HEK293 (cell line): ENCODE results near the gene CYP1B1.

Experiments used
- WT1 ChIP-seq: fragments of 450-650 bp; formaldehyde crosslinking; IDR thresholded peaks from 2 replicates; pipeline ENCODE4 v1.5.1; 2016; ENCODE audit warnings: missing biosample characterization, missing genetic modification characterization
- YY1 ChIP-seq: fragments of 450-650 bp; formaldehyde crosslinking; IDR thresholded peaks from 2 replicates; pipeline ENCODE4 v1.5.1; 2018; ENCODE audit warnings: missing biosample characterization, missing genetic modification characterization
- ZBTB1 ChIP-seq: fragments of 450-650 bp; formaldehyde crosslinking; IDR thresholded peaks from 2 replicates; pipeline ENCODE4 v1.5.1; 2016; ENCODE audit warnings: missing biosample characterization, missing genetic modification characterization
- ZBTB20 ChIP-seq: fragments of 450-650 bp; formaldehyde crosslinking; IDR thresholded peaks from 2 replicates; pipeline ENCODE4 v1.5.1; 2016; ENCODE audit warnings: missing biosample characterization, missing genetic modification characterization
- ZNF112 ChIP-seq: fragments of 450-650 bp; formaldehyde crosslinking; IDR thresholded peaks from 2 replicates; pipeline ENCODE4 v1.5.0; 2017; ENCODE audit warnings: missing biosample characterization, missing genetic modification characterization
- ZNF174 ChIP-seq: fragments of 450-650 bp; formaldehyde crosslinking; IDR thresholded peaks from 2 replicates; pipeline ENCODE4 v1.5.0; 2017; ENCODE audit warnings: missing biosample characterization, mild to moderate bottlenecking, missing genetic modification characterization
- ZNF184 ChIP-seq: fragments of 450-650 bp; IDR thresholded peaks from 2 replicates; pipeline ENCODE4 v1.5.1; 2018; ENCODE audit warnings: missing biosample characterization, mild to moderate bottlenecking, missing genetic modification characterization
- ZNF23 ChIP-seq: fragments of 450-650 bp; formaldehyde crosslinking; IDR thresholded peaks from 2 replicates; pipeline ENCODE4 v1.5.1; 2016; ENCODE audit warnings: missing biosample characterization, missing genetic modification characterization, borderline replicate concordance
- ZNF239 ChIP-seq: fragments of 450-650 bp; formaldehyde crosslinking; IDR thresholded peaks from 2 replicates; pipeline ENCODE4 v1.5.1; 2016; ENCODE audit warnings: missing biosample characterization, missing genetic modification characterization
- ZNF248 ChIP-seq: fragments of 450-650 bp; formaldehyde crosslinking; IDR thresholded peaks from 2 replicates; pipeline ENCODE4 v1.5.1; 2017; ENCODE audit warnings: missing biosample characterization, missing genetic modification characterization
- ZNF266 ChIP-seq: fragments of 450-650 bp; formaldehyde crosslinking; IDR thresholded peaks from 2 replicates; pipeline ENCODE4 v1.5.1; 2016; ENCODE audit warnings: missing biosample characterization, missing genetic modification characterization, low read depth
- ZNF341 ChIP-seq: fragments of 450-650 bp; formaldehyde crosslinking; IDR thresholded peaks from 2 replicates; pipeline ENCODE4; 2016; ENCODE audit warnings: low read depth, missing biosample characterization, missing genetic modification characterization
- ZNF350 ChIP-seq: fragments of 450-650 bp; formaldehyde crosslinking; IDR thresholded peaks from 2 replicates; pipeline ENCODE4 v1.5.0; 2017; ENCODE audit warnings: missing biosample characterization, mild to moderate bottlenecking, missing genetic modification characterization
- ZNF404 ChIP-seq: fragments of 450-650 bp; formaldehyde crosslinking; IDR thresholded peaks from 2 replicates; pipeline ENCODE4 v1.5.1; 2017; ENCODE audit warnings: missing biosample characterization, missing genetic modification characterization
- ZNF555 ChIP-seq: fragments of 450-650 bp; formaldehyde crosslinking; conservative IDR thresholded peaks from 2 replicates; pipeline ENCODE4 v1.5.1; 2017; ENCODE audit warnings: missing biosample characterization, mild to moderate bottlenecking, missing genetic modification characterization, inconsistent platforms
- ZNF600 ChIP-seq: fragments of 450-650 bp; formaldehyde crosslinking; IDR thresholded peaks from 2 replicates; pipeline ENCODE4 v1.5.1; 2016; ENCODE audit warnings: missing biosample characterization, missing genetic modification characterization
- ZNF624 ChIP-seq: fragments of 450-650 bp; formaldehyde crosslinking; IDR thresholded peaks from 2 replicates; pipeline ENCODE4 v1.5.1; 2017; ENCODE audit warnings: missing biosample characterization, missing genetic modification characterization
- ZNF747 ChIP-seq: fragments of 450-650 bp; formaldehyde crosslinking; IDR thresholded peaks from 2 replicates; pipeline ENCODE4 v1.5.1; 2016; ENCODE audit warnings: missing biosample characterization, missing genetic modification characterization
- ZNF768 ChIP-seq: fragments of 450-650 bp; formaldehyde crosslinking; IDR thresholded peaks from 2 replicates; pipeline ENCODE4 v1.5.1; 2018; ENCODE audit warnings: missing biosample characterization, mild to moderate bottlenecking, missing genetic modification characterization
- ZSCAN23 ChIP-seq: fragments of 450-650 bp; formaldehyde crosslinking; IDR thresholded peaks from 2 replicates; pipeline ENCODE4 v1.5.1; 2016; ENCODE audit warnings: missing biosample characterization, missing genetic modification characterization
- ZSCAN30 ChIP-seq: fragments of 450-650 bp; IDR thresholded peaks from 2 replicates; pipeline ENCODE4 v1.5.1; 2018; ENCODE audit warnings: missing biosample characterization, mild to moderate bottlenecking, missing genetic modification characterization, moderate library complexity
- TF ChIP-seq, protein P1 (sequence below): fragments of 450-650 bp; formaldehyde crosslinking; IDR thresholded peaks from 2 replicates; pipeline ENCODE4 v1.5.1; 2017; ENCODE audit warnings: missing biosample characterization, missing genetic modification characterization
- TF ChIP-seq, protein P2 (sequence below): fragments of 450-650 bp; formaldehyde crosslinking; IDR thresholded peaks from 2 replicates; pipeline ENCODE4 v1.5.1; 2016; ENCODE audit warnings: missing biosample characterization, missing genetic modification characterization, low read depth
- TF ChIP-seq, protein P3 (sequence below): fragments of 450-650 bp; formaldehyde crosslinking; IDR thresholded peaks from 2 replicates; pipeline ENCODE4 v1.5.1; 2016; ENCODE audit warnings: missing biosample characterization, missing genetic modification characterization
- TF ChIP-seq, protein P4 (sequence below): fragments of 450-650 bp; formaldehyde crosslinking; IDR thresholded peaks from 2 replicates; pipeline ENCODE4 v1.5.1; 2016; ENCODE audit warnings: missing biosample characterization, missing genetic modification characterization
- TF ChIP-seq, protein P5 (sequence below): fragments of 450-650 bp; formaldehyde crosslinking; IDR thresholded peaks from 2 replicates; pipeline ENCODE4 v1.5.1; 2016; ENCODE audit warnings: missing biosample characterization, missing genetic modification characterization
- TF ChIP-seq, protein P6 (sequence below): fragments of 450-650 bp; IDR thresholded peaks from 2 replicates; pipeline ENCODE4 v1.5.1; 2018; ENCODE audit warnings: missing biosample characterization, missing genetic modification characterization
- TF ChIP-seq, protein P7 (sequence below): fragments of 450-650 bp; formaldehyde crosslinking; IDR thresholded peaks from 2 replicates; pipeline ENCODE4 v1.5.1; 2016; ENCODE audit warnings: missing biosample characterization, missing genetic modification characterization

CYP1B1 gene

DNA sequence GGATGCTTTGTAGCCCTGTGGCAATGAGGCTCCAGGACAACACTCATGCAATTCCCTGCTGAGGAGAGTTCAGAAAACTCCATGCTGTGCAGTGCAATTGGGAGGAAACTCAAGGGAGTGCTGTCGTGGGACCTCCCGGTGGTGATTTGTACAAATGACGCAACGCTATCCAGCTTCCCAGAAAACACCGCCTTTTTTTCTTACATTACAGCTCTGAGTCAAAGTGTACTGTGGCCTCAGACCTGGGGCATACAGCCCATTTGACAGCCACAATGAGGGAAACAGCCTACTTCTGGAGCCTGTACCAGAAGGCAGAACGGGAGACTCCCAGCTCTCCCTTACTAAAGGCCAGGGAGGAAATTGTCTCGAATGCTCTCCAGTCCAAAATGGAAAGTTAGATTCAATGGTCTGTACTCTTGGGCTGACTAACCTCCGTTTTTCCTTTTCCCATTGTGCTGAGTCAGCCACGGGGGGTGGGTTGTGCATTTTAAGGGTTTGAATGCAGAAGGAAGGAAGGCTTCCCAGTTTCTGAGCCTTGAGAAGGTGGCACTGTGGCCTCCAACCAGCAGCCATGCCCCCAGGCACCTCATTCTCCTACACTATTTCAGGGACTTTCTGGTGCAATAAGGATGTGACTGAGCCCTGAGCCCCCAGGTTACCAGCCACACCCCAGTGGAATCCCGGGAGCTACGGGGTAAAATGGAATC, 16.4 kb upstream of the CYP1B1 start (continued):
- TF ChIP-seq ZNF341 (tag by site-specific recombination) (no peak), ZBTB1 (tag by site-specific recombination) (no peak), ZNF266 (tag by site-specific recombination) (no peak), ZSCAN30 (tag by site-specific recombination) (peak; percentile 71; the same call in 1 of the 2 replicates), ZNF174 (no peak), ZNF350 (tag by site-specific recombination) (no peak), ZNF747 (tag by site-specific recombination) (no peak), ZNF768 (tag by site-specific recombination) (no peak), ZNF23 (no peak), ZNF112 (tag by site-specific recombination) (no peak), ZBTB20 (tag by site-specific recombination) (no peak), ZNF248 (tag by site-specific recombination) (no peak), ZNF404 (no peak), WT1 (tag by site-specific recombination) (peak; percentile 91), ZSCAN23 (tag by site-specific recombination) (no peak), ZNF555 (tag by site-specific recombination) (no peak), ZNF184 (no peak), ZNF600 (peak; percentile 36; the same call in 1 of the 2 replicates), ZNF624 (no peak), ZNF239 (no peak), YY1 (tag by site-specific recombination) (no peak)
- TF ChIP-seq, protein P1, sequence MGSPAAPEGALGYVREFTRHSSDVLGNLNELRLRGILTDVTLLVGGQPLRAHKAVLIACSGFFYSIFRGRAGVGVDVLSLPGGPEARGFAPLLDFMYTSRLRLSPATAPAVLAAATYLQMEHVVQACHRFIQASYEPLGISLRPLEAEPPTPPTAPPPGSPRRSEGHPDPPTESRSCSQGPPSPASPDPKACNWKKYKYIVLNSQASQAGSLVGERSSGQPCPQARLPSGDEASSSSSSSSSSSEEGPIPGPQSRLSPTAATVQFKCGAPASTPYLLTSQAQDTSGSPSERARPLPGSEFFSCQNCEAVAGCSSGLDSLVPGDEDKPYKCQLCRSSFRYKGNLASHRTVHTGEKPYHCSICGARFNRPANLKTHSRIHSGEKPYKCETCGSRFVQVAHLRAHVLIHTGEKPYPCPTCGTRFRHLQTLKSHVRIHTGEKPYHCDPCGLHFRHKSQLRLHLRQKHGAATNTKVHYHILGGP (tag by site-specific recombination): no peak
- TF ChIP-seq, protein P2, sequence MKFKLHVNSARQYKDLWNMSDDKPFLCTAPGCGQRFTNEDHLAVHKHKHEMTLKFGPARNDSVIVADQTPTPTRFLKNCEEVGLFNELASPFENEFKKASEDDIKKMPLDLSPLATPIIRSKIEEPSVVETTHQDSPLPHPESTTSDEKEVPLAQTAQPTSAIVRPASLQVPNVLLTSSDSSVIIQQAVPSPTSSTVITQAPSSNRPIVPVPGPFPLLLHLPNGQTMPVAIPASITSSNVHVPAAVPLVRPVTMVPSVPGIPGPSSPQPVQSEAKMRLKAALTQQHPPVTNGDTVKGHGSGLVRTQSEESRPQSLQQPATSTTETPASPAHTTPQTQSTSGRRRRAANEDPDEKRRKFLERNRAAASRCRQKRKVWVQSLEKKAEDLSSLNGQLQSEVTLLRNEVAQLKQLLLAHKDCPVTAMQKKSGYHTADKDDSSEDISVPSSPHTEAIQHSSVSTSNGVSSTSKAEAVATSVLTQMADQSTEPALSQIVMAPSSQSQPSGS (tag by site-specific recombination): no peak
- TF ChIP-seq, protein P3, sequence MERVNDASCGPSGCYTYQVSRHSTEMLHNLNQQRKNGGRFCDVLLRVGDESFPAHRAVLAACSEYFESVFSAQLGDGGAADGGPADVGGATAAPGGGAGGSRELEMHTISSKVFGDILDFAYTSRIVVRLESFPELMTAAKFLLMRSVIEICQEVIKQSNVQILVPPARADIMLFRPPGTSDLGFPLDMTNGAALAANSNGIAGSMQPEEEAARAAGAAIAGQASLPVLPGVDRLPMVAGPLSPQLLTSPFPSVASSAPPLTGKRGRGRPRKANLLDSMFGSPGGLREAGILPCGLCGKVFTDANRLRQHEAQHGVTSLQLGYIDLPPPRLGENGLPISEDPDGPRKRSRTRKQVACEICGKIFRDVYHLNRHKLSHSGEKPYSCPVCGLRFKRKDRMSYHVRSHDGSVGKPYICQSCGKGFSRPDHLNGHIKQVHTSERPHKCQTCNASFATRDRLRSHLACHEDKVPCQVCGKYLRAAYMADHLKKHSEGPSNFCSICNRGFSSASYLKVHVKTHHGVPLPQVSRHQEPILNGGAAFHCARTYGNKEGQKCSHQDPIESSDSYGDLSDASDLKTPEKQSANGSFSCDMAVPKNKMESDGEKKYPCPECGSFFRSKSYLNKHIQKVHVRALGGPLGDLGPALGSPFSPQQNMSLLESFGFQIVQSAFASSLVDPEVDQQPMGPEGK (tag by site-specific recombination): no peak
- TF ChIP-seq, protein P4, sequence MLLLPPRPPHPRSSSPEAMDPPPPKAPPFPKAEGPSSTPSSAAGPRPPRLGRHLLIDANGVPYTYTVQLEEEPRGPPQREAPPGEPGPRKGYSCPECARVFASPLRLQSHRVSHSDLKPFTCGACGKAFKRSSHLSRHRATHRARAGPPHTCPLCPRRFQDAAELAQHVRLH (tag by site-specific recombination): no peak
- TF ChIP-seq, protein P5, sequence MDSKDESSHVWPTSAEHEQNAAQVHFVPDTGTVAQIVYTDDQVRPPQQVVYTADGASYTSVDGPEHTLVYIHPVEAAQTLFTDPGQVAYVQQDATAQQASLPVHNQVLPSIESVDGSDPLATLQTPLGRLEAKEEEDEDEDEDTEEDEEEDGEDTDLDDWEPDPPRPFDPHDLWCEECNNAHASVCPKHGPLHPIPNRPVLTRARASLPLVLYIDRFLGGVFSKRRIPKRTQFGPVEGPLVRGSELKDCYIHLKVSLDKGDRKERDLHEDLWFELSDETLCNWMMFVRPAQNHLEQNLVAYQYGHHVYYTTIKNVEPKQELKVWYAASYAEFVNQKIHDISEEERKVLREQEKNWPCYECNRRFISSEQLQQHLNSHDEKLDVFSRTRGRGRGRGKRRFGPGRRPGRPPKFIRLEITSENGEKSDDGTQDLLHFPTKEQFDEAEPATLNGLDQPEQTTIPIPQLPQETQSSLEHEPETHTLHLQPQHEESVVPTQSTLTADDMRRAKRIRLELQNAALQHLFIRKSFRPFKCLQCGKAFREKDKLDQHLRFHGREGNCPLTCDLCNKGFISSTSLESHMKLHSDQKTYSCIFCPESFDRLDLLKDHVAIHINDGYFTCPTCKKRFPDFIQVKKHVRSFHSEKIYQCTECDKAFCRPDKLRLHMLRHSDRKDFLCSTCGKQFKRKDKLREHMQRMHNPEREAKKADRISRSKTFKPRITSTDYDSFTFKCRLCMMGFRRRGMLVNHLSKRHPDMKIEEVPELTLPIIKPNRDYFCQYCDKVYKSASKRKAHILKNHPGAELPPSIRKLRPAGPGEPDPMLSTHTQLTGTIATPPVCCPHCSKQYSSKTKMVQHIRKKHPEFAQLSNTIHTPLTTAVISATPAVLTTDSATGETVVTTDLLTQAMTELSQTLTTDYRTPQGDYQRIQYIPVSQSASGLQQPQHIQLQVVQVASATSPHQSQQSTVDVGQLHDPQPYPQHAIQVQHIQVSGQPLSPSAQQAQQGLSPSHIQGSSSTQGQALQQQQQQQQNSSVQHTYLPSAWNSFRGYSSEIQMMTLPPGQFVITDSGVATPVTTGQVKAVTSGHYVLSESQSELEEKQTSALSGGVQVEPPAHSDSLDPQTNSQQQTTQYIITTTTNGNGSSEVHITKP: no peak
- TF ChIP-seq, protein P6, sequence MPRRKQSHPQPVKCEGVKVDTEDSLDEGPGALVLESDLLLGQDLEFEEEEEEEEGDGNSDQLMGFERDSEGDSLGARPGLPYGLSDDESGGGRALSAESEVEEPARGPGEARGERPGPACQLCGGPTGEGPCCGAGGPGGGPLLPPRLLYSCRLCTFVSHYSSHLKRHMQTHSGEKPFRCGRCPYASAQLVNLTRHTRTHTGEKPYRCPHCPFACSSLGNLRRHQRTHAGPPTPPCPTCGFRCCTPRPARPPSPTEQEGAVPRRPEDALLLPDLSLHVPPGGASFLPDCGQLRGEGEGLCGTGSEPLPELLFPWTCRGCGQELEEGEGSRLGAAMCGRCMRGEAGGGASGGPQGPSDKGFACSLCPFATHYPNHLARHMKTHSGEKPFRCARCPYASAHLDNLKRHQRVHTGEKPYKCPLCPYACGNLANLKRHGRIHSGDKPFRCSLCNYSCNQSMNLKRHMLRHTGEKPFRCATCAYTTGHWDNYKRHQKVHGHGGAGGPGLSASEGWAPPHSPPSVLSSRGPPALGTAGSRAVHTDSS (tag by site-specific recombination): no peak
- TF ChIP-seq, protein P7, sequence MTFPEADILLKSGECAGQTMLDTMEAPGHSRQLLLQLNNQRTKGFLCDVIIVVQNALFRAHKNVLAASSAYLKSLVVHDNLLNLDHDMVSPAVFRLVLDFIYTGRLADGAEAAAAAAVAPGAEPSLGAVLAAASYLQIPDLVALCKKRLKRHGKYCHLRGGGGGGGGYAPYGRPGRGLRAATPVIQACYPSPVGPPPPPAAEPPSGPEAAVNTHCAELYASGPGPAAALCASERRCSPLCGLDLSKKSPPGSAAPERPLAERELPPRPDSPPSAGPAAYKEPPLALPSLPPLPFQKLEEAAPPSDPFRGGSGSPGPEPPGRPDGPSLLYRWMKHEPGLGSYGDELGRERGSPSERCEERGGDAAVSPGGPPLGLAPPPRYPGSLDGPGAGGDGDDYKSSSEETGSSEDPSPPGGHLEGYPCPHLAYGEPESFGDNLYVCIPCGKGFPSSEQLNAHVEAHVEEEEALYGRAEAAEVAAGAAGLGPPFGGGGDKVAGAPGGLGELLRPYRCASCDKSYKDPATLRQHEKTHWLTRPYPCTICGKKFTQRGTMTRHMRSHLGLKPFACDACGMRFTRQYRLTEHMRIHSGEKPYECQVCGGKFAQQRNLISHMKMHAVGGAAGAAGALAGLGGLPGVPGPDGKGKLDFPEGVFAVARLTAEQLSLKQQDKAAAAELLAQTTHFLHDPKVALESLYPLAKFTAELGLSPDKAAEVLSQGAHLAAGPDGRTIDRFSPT (tag by site-specific recombination): no peak
